GM21526 (cell line): Measurements from ENCODE around the gene RPS27A.
A peak's percentile ranks its signal among the peaks of the same experiment; 100 is the strongest.
"Not testable (repeated sequence)": the region's sequence is repeated elsewhere in the genome, so short reads cannot be mapped to it uniquely, and the experiment has no call there.

Source experiments
- ATAC-seq: cut with Tn5 transposase; IDR thresholded peaks from one replicate; pipeline ENCODE4 v1.9.1; 2021; ENCODE audit warnings: moderate library complexity; ENCODE audit not compliant: unreplicated experiment, low FRiP score

RPS27A gene

GRCh38 chr2:55232084-55232862, at the start of gene RPS27A, which contains the start of gene CLHC1:
TSS of gene RPS27A (plus strand) at chr2:55232688. CDS start at chr2:55232825, 137 bp downstream.
TSS of gene CLHC1 (minus strand) at chr2:55232293. CDS start at chr2:55222411, 9,882 bp downstream.
- ATAC-seq, result peak; percentile 81

- ATAC-seq, result not testable (repeated sequence)
Observed at GRCh38 chr2:55186837-55187236, 45.7 kb upstream of the RPS27A start.

- not testable (repeated sequence) for ATAC-seq
Observed at GRCh38 chr2:55191888-55192287, 40.6 kb upstream of the RPS27A start.

- ATAC-seq, result no peak
Observed at GRCh38 chr2:55196526-55196925, 36.0 kb upstream of the RPS27A start.

- no peak for ATAC-seq
Observed at GRCh38 chr2:55200416-55200815, 32.1 kb upstream of the RPS27A start.

GRCh38 chr2:55204536-55204935, 28.0 kb upstream of the RPS27A start:
- ATAC-seq, result no peak

- ATAC-seq, result no peak
Observed at GRCh38 chr2:55204950-55205349, 27.5 kb upstream of the RPS27A start.

- no peak for ATAC-seq
Observed at GRCh38 chr2:55213822-55214221, 18.7 kb upstream of the RPS27A start.

GRCh38 chr2:55223958-55224760, 8.3 kb upstream of the RPS27A start:
- no peak for ATAC-seq

GRCh38 chr2:55224761-55225261, 7.7 kb upstream of the RPS27A start:
- no peak for ATAC-seq

GRCh38 chr2:55225481-55226020, 6.9 kb upstream of the RPS27A start:
- no peak for ATAC-seq

- not testable (repeated sequence) for ATAC-seq
Observed at GRCh38 chr2:55227437-55228225, 4.9 kb upstream of the RPS27A start.

- no peak for ATAC-seq
Observed at GRCh38 chr2:55228226-55228563, 4.3 kb upstream of the RPS27A start.

GRCh38 chr2:55229221-55229620, 3.3 kb upstream of the RPS27A start:
- ATAC-seq, result no peak

- no peak for ATAC-seq
Observed at GRCh38 chr2:55230551-55230950, 1.9 kb upstream of the RPS27A start.

GRCh38 chr2:55231546-55232083, 873 bp upstream of the RPS27A start:
- no peak for ATAC-seq

- ATAC-seq, result peak; percentile 15
Observed at GRCh38 chr2:55232863-55233657, 572 bp downstream of the RPS27A start.

- ATAC-seq, result no peak
Observed at GRCh38 chr2:55233658-55233940, 1.1 kb downstream of the RPS27A start.

GRCh38 chr2:55235724-55236538, 3.4 kb downstream of the RPS27A start:
- ATAC-seq, result no peak
